ENCODE data around the gene C16orf86.

C16orf86 gene

GRCh38 chr16:67654403-67654911 is 12.2 kb upstream of the C16orf86 start:
- TF ChIP-seq CTCF (conservative IDR thresholded peaks at IDR 0.05; ENCODE audit: low read depth, low read length) = no peak
- no peak overlapping the region for H3K4me3 ChIP-seq (ENCODE audit: low read length)
- no peak for DNase-seq (ENCODE audit: low read depth)

- DNase-seq (ENCODE audit: low read depth) = no peak
- no peak overlapping the region for H3K4me3 ChIP-seq (ENCODE audit: low read length)
- no peak for TF ChIP-seq CTCF (conservative IDR thresholded peaks at IDR 0.05; ENCODE audit: low read depth, low read length)
Measured at GRCh38 chr16:67655363-67655762, 11.3 kb upstream of the C16orf86 start.

DNA sequence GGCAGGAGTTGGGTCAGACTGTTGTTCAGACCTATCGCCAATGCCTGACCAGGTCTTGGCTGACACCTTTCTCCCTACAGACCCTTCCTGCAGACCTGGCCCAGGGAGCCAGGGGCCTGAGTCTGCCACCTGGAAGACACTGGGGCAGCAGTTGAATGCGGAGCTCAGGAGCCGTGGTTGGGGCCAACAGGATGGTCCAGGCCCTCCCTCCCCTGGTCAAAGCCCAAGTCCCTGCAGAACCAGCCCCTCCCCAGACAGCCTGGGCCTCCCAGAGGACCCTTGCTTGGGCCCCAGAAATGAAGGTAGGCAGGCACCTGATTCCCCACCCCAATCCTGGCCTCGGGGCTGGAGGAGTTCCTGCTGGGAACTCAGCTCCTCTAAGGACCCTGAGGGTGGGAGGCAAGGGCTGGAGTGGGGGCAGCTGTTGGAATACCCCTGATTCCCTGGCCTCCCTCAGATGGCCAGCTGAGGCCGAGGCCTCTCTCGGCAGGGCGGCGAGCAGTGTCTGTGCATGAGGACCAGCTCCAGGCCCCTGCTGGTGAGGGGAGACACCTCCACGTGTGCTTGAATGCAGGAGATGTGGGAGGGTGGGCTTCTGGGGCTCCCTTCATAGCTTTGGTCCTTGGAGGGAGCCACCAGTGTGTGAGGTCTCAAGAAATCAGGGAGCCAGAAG is 10.1 kb upstream of the C16orf86 start:
- DNase-seq (ENCODE audit: low read depth) = no peak
- no peak for TF ChIP-seq CTCF (conservative IDR thresholded peaks at IDR 0.05; ENCODE audit: low read depth, low read length)
- H3K4me3 ChIP-seq (ENCODE audit: low read length) = no peak overlapping the region

- no peak for TF ChIP-seq CTCF (conservative IDR thresholded peaks at IDR 0.05; ENCODE audit: low read depth, low read length)
- H3K4me3 ChIP-seq (ENCODE audit: low read length) = no peak overlapping the region
- no peak for DNase-seq (ENCODE audit: low read depth)
Measured at GRCh38 chr16:67657017-67657608, 9.5 kb upstream of the C16orf86 start.

GRCh38 chr16:67657751-67658518 is 8.7 kb upstream of the C16orf86 start:
- no peak overlapping the region for H3K4me3 ChIP-seq (ENCODE audit: low read length)
- no peak for TF ChIP-seq CTCF (conservative IDR thresholded peaks at IDR 0.05; ENCODE audit: low read depth, low read length)
- DNase-seq (ENCODE audit: low read depth) = no peak

DNA sequence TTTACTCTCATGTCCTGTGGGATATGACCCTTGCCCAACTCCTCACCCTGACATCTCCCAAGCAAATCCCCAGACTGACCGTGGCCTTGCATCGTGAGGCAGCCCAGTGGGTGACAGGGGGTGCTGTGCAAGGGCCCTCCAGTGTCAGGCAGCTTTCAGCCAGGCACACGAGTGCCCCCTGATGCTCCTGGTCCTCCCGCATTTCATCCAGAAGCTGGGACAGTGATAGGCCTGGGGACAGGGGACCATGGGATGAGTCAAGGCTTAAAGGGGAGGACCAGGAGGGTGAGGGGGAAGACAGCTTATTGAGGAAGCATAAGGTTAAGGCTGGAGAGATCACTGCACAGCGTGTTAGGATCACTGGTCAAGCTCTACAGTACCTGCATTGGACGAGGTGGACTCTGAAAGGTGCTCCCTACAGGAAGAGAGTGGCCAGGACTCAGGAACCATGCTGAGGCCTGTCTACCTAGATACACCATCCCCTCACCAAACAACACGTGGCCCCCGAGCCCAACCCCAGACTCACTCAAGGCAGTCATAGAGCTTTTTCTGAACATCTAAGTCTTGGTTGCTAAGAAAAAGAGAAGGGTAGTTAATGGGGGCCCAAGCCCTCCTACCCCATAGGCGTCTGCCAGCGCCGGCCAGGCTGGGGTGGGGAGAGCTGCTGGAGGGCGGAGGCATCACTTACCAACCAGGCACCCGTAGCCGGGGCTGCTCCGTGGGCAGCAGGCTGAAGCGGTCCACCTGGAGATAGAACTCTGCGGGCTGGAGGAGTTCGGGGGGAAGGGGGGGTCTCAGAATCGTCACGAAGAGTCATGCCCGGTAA is 7.6 kb upstream of the C16orf86 start:
- no peak for TF ChIP-seq CTCF (conservative IDR thresholded peaks at IDR 0.05; ENCODE audit: low read depth, low read length)
- DNase-seq (ENCODE audit: low read depth) = no peak
- H3K4me3 ChIP-seq (ENCODE audit: low read length) = peak overlapping the region; percentile 90

Measured in retinal pigment epithelial cell (primary cell).